B cell (primary cell): ENCODE results near the gene CD80.

Experiments used
- CTCF ChIP-seq: fragments of 200-600 bp; IDR thresholded peaks from one replicate; pipeline ENCODE4 v1.8.0; 2022; ENCODE audit warnings: antibody characterized with exemption, mild to moderate bottlenecking
- EZH2 ChIP-seq: IDR thresholded peaks from 2 replicates; pipeline ENCODE4 v1.6.1; 2012; ENCODE audit warnings: borderline replicate concordance, low read depth, mild to moderate bottlenecking, moderate library complexity, low read length; ENCODE audit not compliant: insufficient read depth, poor library complexity, severe bottlenecking

- TF ChIP-seq CTCF (no peak), EZH2 (no peak)
Observed at GRCh38 chr3:119562307-119562961, 3.0 kb upstream of the CD80 start.
